NK-92 treated with Interleukin-12 subunit alpha and Interleukin-12 subunit beta, amount 100 ng/mL, for 24 hours (cell line): ENCODE measurements around the gene MYRIP.

Experiments used
- DNase-seq: peaks from one replicate; lab custom pipeline; 2025; lab: John Stamatoyannopoulos, UW

Gene MYRIP

GRCh38 chr3:40190056-40190455 lies 380.6 kb downstream of the MYRIP start:
- DNase-seq = no peak

- DNase-seq = no peak
These were observed 381.8 kb downstream of the MYRIP start for GRCh38 chr3:40191251-40191650.

GRCh38 chr3:40191850-40192448 lies 382.5 kb downstream of the MYRIP start:
- DNase-seq = no peak

GRCh38 chr3:40192628-40193027 lies 383.2 kb downstream of the MYRIP start:
- DNase-seq = no peak

- no peak for DNase-seq
These were observed 387.6 kb downstream of the MYRIP start for GRCh38 chr3:40196966-40197365.

GRCh38 chr3:40200692-40201316 lies 391.4 kb downstream of the MYRIP start:
- DNase-seq = no peak

- no peak for DNase-seq
These were observed 392.4 kb downstream of the MYRIP start for GRCh38 chr3:40201770-40202169.

GRCh38 chr3:40206522-40206921 lies 397.1 kb downstream of the MYRIP start:
- no peak for DNase-seq

- no peak for DNase-seq
These were observed 398.4 kb downstream of the MYRIP start for GRCh38 chr3:40207796-40208195.

- DNase-seq = no peak
These were observed 398.8 kb downstream of the MYRIP start for GRCh38 chr3:40208251-40208650.

- DNase-seq = no peak
These were observed 402.2 kb downstream of the MYRIP start for GRCh38 chr3:40211579-40211978.

- DNase-seq = no peak
These were observed 404.1 kb downstream of the MYRIP start for GRCh38 chr3:40213556-40213955.

- DNase-seq = no peak
These were observed 405.6 kb downstream of the MYRIP start for GRCh38 chr3:40215015-40215414.

- no peak for DNase-seq
These were observed 407.1 kb downstream of the MYRIP start for GRCh38 chr3:40216471-40216870.

- no peak for DNase-seq
These were observed 414.4 kb downstream of the MYRIP start for GRCh38 chr3:40223856-40224255.

GRCh38 chr3:40224796-40225515 lies 415.5 kb downstream of the MYRIP start:
- DNase-seq = no peak

- DNase-seq = no peak
These were observed 417.2 kb downstream of the MYRIP start for GRCh38 chr3:40226636-40227035.

- no peak for DNase-seq
These were observed 419.5 kb downstream of the MYRIP start for GRCh38 chr3:40228792-40229350.

GRCh38 chr3:40229386-40229785 lies 420.0 kb downstream of the MYRIP start:
- DNase-seq = no peak

GRCh38 chr3:40229963-40230362 lies 420.6 kb downstream of the MYRIP start:
- no peak for DNase-seq

GRCh38 chr3:40230382-40230781 lies 421.0 kb downstream of the MYRIP start:
- no peak for DNase-seq

- no peak for DNase-seq
These were observed 423.2 kb downstream of the MYRIP start for GRCh38 chr3:40232626-40233025.

GRCh38 chr3:40237159-40237558 lies 427.8 kb downstream of the MYRIP start:
- no peak for DNase-seq
